ENCODE measurements around the gene GPR4.

GRCh38 chr19:45636902-45637301 is 34.9 kb upstream of the GPR4 start:
- TF ChIP-seq, protein P1, sequence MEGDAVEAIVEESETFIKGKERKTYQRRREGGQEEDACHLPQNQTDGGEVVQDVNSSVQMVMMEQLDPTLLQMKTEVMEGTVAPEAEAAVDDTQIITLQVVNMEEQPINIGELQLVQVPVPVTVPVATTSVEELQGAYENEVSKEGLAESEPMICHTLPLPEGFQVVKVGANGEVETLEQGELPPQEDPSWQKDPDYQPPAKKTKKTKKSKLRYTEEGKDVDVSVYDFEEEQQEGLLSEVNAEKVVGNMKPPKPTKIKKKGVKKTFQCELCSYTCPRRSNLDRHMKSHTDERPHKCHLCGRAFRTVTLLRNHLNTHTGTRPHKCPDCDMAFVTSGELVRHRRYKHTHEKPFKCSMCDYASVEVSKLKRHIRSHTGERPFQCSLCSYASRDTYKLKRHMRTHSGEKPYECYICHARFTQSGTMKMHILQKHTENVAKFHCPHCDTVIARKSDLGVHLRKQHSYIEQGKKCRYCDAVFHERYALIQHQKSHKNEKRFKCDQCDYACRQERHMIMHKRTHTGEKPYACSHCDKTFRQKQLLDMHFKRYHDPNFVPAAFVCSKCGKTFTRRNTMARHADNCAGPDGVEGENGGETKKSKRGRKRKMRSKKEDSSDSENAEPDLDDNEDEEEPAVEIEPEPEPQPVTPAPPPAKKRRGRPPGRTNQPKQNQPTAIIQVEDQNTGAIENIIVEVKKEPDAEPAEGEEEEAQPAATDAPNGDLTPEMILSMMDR (IDR thresholded peaks at IDR 0.05 in 8 of 11, conservative IDR thresholded peaks at IDR 0.05 in 3 of 11), result no peak
- TF ChIP-seq POLR2A (IDR thresholded peaks at IDR 0.05), result no peak
